Measurements from ENCODE around the gene UGT1A4.
A peak's percentile ranks its signal among the peaks of the same experiment; 100 is the strongest.
"Not testable (repeated sequence)": the region's sequence is repeated elsewhere in the genome, so short reads cannot be mapped to it uniquely, and the experiment has no call there.

The UGT1A4 gene

DNA sequence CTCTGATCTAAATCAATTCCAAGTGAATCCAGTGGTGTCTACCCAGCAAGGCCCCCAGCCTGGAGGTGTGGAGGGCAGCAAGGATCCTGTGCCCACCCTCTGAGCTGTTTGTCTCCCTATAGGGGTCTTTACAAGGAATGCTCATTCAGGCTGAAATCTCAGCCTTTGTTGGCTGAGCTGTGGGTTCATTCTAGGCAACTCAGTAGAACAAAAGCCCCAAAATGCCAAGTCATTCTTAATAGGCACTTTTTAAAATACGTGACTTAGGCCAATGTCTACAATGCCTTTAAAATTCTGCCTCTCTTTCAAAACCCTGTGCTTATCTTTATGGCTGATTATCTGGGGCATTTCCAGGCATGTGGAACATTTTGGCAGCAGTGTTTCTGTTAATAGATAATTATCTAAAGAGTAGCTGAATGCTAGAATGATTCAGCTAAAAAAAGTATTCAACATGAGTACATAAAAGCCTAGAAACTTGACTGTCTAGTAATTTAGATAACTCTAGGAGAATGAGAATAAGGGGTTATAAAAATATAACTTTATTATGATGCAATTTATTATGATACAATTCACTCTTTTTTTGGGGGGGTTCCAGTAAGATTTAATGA, 18.4 kb upstream of the UGT1A4 start:
- DNase-seq = no peak

DNA sequence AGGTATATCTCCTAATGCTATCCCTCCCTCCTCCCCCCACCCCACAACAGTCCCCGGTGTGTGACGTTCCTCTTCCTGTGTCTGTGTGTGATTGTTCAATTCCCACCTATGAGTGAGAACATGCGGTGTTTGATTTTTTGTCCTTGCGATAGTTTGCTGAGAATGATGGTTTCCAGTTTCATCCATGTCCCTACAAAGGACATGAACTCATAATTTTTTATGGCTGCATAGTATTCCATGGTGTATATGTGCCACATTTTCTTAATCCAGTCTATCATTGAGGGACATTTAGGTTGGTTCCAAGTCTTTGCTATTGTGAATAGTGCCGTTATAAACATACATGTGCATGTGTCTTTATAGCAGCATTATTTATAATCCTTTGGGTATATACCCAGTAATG, 17.7 kb upstream of the UGT1A4 start:
- not testable (repeated sequence) for DNase-seq

DNA sequence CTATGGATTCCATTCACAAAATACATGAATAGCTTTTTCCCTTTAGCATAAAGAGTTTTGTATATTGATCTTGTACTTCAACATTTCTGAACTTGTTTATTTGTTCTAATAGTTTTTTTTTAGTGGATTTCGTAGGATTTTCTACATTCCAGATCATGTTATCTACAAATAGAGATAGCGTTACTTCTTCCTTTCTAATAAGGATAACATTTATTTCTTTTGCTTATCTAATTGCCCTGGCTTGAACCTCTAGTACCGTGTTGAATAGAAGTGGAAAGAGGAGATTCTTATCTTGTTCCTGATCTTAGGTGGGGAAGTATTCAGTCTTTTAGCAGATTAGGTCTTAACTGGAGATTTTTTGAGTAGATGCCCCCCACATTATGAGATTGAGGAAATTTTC, 16.3 kb upstream of the UGT1A4 start:
- DNase-seq = no peak

DNA sequence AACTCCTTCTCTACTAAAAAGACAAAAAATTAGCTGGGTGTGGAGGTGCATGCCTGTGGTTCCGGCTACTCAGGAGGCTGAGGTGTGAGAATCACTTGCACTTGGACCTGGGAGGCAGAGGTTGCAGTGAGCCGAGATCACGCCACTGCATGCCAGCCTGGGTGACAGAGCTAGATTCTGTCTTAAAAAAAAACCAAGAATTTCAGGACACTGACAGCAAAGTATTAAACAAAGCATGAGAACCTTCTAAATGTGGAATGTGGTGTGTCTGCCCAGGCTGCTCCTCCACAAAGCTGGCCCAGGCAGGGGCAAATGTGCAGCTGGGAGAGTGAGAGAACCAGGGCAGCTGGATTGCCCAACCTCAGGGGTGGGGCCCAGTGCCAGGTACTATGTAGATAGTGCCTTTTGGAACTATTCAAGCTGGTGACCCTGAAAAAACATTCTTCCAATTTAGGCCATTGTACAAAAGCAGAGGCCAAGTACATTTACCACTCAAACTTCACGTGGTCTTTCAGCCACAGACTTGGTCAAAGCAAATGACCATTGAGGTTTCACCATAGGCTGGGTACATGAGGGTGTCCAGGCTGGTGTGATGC, 12.5 kb upstream of the UGT1A4 start:
- DNase-seq = no peak

DNA sequence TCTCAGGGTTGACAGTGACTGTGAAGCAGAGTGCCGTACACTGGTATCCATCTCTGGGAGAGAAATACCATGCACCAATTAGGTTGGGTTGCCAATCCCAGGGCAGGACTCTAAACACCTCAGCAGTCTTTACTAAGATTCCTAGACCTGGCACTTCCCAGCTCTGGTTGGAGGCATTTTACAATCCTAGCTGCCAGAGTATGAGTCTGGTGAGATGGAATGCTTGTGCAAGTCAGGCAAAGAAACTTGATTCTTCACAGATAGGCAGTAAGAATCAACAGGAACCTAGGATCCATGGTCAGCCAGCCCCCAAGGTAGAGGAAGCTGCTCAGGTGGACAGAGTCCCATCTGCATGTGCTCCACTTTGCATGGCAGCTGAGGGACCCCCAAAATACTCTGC, 11.8 kb upstream of the UGT1A4 start:
- no peak for DNase-seq

DNA sequence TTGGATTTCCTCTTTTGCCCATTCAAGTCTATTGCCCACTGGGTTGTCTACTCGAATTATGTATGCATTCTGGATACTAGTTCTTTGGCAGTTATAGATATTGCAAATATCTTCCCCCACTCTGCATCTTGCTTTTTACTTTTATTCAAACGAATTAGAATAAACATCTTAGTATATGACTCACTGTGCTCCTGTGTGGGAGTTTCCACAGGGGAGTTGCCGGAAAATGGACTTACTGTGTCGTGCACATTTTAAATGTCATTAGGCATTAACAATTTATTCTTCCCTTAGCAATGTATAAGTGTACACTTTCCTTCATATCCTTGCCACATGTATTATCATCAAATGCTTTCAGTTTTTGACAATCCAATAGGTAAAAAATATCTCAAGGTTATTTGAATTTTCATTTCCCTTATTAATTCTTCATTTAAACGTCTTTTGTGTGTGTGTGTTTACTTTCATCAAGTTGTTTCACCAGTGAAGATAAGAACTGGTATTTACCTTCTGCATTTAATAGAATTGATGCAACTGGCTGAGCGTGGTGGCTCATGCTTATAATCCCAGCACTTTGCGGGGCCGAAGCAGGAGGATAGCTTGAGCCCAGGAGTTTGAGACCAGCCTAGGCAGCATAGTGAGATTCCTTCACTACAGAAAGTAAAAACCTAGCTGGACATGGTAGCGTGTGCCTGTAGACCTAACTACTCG, 10.4 kb upstream of the UGT1A4 start:
- no peak for DNase-seq

DNA sequence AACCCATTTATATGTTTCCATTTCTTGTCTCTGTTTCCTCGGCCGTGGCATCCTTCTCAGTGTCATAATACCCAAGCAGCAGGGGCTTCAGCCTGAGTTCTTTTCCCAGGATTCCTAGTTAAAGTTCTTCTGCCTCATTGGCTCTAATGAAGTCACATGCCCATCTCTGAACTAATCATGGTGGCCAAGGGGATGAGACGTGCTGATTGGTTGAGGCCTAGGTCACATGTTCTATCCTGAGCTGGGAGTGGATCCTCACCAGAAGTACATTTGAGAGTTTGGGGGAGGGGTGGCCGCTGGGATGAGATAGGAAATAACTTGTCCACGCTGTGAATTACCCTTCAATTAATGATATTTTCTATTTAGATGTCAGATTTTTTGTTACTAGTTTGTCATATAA, 9.6 kb upstream of the UGT1A4 start:
- DNase-seq = no peak

DNA sequence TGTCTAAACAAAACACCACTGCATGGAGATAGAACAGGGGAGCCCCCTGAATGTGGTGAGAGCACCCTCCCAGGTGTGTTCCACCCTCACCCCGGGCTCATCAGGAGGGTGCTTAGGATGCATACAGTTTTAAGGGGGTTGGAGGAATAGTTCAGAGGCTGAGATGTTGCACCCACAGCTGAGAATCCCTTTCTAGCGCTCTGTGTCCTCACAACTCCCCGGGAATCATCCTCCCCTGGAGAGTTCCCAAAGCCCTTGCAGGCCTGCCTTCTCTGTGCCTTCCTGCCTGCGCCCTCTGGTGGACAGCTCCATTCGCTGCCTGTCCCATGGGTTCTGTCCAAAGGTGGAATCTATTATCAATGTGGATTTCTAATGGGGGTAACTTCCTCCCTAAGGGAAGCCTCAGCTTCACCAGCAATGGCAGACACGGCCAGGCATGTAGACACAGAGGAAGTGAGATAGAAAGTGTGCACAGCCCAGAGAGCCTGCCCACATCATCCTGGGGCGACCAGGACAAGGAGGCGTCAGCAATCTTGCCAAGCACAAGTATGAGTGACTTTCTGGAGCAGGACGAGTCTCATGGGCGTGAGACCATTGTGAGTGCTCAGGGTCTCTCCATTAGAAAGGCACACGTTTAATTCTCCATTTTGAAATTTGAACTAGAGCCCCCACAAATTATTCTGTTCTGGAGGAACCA, 7.1 kb upstream of the UGT1A4 start:
- DNase-seq = peak; percentile 36 to 75

DNA sequence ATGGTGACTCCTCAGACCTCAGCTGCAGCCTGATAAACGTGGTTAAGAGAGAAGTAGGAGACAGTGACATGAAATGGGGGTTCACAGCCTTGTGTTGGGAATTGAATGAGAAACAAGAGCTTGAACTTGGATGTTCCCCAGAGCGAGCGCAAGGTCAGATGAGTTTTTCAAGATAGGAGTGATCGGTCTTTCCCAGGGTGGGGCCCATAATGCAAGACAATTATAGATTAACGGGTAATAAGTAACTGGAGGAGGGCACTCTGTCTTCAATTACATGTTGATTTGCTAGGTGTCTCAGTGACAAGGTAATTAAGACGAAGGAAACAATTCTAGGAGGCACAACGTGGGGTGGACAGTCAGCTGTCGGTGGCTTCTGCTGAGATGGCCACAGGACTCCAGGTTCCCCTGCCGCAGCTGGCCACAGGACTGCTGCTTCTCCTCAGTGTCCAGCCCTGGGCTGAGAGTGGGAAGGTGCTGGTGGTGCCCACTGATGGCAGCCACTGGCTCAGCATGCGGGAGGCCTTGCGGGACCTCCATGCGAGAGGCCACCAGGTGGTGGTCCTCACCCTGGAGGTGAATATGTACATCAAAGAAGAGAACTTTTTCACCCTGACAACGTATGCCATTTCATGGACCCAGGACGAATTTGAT, 5.8 kb upstream of the UGT1A4 start, which contains the start of gene UGT1A5:
Gene UGT1A5 (plus strand): TSS at position 297 of the 651 bp plus-strand sequence. CDS start 85 bp downstream, at position 382.
- DNase-seq = no peak

DNA sequence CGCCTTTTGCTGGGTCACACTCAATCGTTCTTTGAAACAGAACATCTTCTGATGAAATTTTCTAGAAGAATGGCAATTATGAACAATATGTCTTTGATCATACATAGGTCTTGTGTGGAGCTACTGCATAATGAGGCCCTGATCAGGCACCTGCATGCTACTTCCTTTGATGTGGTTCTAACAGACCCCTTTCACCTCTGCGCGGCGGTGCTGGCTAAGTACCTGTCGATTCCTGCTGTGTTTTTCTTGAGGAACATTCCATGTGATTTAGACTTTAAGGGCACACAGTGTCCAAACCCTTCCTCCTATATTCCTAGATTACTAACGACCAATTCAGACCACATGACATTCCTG, 5.3 kb upstream of the UGT1A4 start:
- DNase-seq = no peak

DNA sequence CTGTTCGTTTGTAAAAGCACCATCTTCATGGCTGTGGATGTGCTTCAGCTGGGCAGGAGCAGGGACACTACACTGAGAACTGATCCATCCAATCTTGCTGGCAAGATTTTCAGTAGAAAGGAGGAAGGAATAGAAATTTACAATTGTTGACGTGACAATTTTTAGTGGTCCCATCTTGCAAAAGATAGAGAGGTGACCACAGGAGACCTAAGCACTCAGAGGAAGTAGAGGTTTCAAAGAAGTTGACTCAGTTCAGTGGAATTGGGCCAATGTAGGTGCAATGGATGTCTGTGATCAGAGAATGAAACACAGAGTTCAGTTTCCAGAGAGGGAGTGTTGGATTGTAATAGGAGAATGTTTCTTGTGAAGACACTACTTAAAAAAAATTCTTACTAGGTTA, 4.4 kb upstream of the UGT1A4 start:
- DNase-seq = no peak

DNA sequence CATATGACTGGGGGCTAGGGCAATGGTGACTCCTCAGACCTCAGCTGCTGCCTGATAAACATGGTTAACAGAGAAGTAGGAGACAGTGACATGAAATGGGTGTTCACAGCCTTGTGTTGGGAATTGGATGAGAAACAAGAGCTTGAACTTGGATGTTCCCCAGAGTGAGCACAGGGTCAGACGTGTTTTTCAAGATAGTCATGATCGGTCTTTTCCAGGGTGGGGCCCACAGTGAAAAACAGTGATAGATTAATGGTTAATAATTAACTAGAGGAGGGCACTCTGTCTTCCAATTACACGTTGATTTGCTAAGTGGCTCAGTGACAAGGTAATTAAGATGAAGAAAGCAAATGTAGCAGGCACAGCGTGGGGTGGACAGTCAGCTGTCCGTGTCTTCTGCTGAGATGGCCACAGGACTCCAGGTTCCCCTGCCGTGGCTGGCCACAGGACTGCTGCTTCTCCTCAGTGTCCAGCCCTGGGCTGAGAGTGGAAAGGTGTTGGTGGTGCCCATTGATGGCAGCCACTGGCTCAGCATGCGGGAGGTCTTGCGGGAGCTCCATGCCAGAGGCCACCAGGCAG, 10.3 kb downstream of the UGT1A4 start, which contains the start of gene UGT1A3:
Gene UGT1A3 (plus strand): TSS at position 320 of the 579 bp plus-strand sequence. CDS start 85 bp downstream, at position 405.
- DNase-seq = no peak

DNA sequence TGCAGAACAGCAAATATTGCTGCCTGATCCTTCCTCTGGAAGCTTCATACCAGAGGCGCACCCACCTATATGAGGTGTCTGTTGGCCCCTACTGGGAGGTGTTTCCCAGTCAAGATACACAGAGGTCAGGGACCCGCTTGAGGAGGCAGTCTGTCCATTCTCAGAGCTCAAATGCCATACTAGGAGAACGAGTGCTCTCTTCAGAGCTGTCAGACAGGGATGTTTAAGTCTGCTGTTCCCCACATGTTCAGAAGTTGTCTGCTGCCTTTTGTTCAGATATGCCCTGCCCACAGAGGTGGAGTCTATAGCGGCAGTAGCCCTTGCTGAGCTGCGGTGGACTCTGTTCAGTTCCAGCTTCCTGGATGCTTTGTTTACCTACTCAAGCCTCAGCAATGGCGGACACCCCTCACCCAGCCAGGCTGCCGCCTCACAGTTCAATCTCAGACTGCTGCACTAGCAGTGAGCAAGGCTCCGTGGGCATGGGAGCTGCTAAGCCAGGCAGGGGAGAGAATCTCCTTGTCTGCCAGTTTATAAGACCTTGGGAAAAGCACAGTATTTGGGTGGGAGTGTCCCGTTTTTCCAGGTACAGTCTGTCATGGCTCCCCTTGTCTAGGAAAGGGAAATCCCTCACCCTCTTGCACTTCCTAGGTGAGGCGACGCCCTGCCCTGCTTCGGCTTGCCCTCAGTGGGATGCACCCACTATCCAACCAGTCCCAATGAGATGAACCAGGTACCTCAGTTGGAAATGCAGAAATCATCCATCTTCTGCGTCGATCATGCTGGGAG, 18.5 kb downstream of the UGT1A4 start:
- DNase-seq = not testable (repeated sequence)

DNA sequence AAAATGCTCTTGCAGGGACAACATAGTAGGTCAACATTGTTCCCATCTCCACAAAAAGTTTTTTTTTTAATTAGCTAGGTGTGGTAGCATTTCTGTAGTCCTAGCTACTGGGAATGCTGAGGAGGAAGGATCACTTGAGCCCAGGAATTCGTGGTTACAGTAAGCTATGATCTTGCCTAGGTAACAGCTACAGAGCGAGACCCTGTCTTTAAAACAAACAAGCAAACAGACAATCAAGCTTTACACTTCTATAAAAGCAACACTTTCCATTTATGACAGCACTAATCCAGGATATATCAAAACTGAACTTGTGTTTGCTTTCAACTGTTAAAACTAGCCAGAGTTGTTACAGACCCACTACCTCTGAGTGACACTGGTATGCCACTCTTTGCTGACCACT, 22.3 kb downstream of the UGT1A4 start:
- no peak for DNase-seq

DNA sequence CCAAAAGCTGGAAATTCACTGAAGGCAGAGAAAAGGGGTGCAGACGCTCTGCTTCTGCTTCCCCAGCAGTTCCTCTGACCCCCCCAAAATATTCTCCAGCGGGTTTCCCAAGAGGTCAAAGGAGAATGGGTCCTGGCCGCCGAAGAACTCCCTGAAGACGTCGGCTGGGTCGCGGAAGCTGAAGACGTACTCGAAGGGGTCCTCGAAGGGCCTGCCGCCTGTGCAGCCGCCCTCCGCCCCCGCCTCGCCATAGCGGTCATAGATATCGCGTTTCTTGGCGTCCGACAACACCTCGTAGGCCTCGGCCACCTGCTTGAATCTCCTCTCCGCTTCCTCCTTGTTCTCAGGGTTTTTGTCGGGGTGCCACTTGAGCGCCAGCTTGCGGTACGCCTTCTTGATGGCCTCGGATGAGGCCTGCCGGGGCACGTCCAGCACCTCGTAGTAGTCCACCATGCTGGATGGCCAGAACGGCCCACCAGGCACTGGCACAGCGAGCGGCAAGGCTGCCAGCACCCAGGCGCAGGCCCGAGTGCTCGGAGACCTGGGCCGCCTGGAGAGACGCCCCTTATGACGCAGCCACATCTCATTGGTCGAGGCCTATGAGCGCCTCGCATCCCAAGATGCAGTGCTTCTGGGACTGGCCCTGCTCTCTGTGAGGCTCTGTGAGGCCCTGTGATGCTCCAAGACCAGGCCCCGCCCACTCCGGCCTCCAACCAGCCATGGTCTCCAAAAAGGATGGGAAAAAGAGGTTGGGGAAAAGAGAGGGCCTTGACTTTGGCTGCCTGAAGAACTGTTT, 25.1 kb downstream of the UGT1A4 start:
- no peak for DNase-seq

DNA sequence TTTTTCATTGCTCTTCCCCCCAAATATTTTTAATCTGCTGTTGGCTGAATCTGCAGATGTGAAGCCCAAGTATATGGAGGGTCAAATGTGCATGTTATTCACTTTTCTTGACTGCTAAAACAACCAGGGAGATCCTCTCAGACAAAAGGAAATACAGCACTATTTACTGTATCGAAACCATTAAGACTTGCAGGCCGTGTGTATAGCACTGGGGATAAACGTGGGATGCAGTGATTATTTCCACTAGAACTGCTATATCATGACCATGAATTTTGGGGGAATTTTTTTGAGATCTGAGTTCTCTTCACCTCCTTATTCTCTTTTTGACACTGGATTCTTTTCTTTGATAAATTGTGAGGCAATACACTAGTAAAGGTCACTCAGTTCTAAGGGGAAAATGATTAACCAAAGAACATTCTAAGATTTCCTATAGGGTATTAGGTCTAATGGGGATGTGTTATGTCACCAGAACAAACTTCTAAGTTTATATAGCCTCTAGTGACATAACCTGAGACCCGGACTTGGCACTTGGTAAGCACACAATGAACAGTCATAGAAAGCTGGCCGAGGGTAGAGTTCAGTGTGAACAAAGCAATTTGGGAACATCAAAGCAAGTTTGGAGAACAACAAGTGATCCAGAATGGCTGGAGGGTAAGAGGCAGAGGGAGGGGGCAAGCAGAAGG, 26.7 kb downstream of the UGT1A4 start:
- no peak for DNase-seq

DNA sequence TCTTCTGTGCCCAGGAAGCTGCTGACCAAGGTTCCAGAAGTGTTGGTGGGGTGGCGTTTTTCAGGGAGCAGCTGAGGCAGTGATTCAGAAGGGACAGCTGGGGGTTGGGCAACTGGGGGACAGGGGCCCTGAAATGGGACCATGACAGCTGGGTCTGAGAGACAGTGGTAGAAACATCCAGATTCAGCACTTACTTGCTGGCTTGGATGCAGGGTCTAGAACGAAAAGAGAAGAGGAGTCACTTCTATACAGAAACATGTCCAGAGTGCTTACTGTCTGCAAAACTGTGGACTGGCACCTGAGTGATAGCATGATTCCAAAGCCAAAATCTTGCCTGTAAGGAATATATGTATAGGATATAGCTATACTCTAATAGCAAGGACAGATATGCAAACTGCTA, 27.3 kb downstream of the UGT1A4 start:
- DNase-seq = not testable (repeated sequence)

DNA sequence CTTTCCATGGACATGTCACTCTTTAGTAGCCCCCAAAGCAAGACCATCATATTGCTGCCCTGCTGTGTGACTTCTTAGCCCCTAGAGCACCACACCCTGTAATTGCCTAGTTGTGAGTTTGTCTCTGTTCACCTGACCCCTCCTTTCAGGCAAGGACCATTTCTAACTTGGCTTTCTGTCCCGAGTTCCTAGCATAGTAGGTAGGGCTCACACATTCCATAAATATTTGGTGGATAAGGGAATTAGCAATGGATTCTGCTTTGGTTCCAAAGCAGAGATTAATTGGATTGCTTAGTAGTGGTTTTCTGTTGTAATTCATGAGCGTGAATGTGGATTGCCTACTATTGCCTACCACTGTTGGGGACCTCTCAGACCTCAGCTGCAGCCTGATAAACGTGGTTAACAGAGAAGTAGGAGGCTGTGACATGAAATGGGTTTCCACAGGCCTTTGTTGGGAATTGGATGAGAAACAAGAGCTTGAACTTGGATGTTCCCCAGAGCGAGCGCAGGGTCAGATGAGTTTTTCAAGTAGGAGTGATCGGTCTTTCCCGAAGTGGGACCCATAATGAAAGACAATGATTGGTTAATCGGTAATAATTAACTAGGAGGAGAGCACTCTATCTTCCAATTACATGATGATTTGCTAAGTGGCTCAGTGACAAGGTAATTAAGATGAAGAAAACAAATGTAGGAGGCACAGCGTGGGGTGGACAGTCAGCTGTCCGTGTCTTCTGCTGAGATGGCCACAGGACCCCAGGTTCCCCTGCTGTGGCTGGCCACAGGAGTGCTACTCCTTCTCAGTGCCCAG, 28.1 kb downstream of the UGT1A4 start:
- no peak for DNase-seq

DNA sequence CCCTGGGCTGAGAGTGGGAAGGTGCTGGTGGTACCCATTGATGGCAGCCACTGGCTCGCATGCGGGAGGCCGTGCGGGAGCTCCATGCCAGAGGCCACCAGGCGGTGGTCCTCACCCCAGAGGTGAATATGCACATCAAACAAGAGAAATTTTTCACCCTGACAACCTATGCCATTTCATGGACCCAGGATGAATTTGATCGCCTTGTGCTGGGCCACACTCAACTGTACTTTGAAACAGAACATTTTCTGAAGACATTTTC, 28.7 kb downstream of the UGT1A4 start:
- no peak for DNase-seq

DNA sequence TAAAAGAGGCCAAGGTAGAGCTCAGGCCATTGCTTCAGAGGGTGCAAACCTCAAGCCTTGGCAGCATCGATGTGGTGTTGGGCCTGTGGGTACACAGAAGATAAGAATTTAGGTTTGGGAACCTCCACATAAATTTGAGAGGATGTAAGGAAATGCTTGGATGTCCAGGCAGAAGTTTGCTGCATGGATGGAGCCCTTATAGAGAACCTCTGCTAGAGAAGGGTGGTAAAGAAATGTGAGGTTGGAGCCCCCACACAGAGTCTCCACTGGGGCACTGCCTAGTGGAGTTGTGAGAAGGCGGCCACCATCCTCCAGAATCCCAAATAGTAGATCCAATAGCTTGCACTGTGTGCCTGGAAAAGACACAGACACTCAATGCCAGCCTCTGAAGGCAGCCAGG, 32.2 kb downstream of the UGT1A4 start:
- DNase-seq = not testable (repeated sequence)

All from NCI-H526 (cell line).